SIG-M5 treated with dmso at 0.1 percent for 504 hours (cell line): ENCODE results near the gene ZNF668.
A peak's percentile ranks its signal among the peaks of the same experiment; 100 is the strongest.

Source experiments
- DNase-seq: peaks from one replicate; lab custom pipeline; 2025; ENCODE audit not compliant: unreplicated experiment; lab: John Stamatoyannopoulos, UW

Gene ZNF668

GRCh38 chr16:31073970-31074813 is at the start of gene ZNF668, which contains the start of gene ZNF646:
Gene ZNF668, minus strand, starts transcription at chr16:31074240. Its CDS starts 9,781 bp downstream, at chr16:31064459.
Gene ZNF646, plus strand, starts transcription at chr16:31074422. Its CDS starts 1,903 bp downstream, at chr16:31076325.
- DNase-seq = peak; percentile 99

GRCh38 chr16:31120129-31120528 is 46.1 kb upstream of the ZNF668 start:
- no peak for DNase-seq

- DNase-seq = peak; percentile 69
These were observed 44.4 kb upstream of the ZNF668 start for GRCh38 chr16:31118223-31119155.

GRCh38 chr16:31117384-31118222 is 43.6 kb upstream of the ZNF668 start, which contains the start of gene KAT8:
Gene KAT8, plus strand, starts transcription at chr16:31117664. Its CDS starts 18 bp downstream, at chr16:31117682.
- DNase-seq = peak; percentile 98

- no peak for DNase-seq
These were observed 40.4 kb upstream of the ZNF668 start for GRCh38 chr16:31114468-31114867.

GRCh38 chr16:31113121-31114120 is 39.4 kb upstream of the ZNF668 start:
- DNase-seq = peak; percentile 66

- no peak for DNase-seq
These were observed 38.7 kb upstream of the ZNF668 start for GRCh38 chr16:31112711-31113110.

- no peak for DNase-seq
These were observed 37.9 kb upstream of the ZNF668 start for GRCh38 chr16:31111881-31112466.

- DNase-seq = no peak
These were observed 36.3 kb upstream of the ZNF668 start for GRCh38 chr16:31110106-31111034.

GRCh38 chr16:31109622-31110021 is 35.6 kb upstream of the ZNF668 start:
- no peak for DNase-seq

- DNase-seq = peak; percentile 23
These were observed 34.9 kb upstream of the ZNF668 start for GRCh38 chr16:31108794-31109558.

- peak; percentile 70 for DNase-seq
These were observed 34.2 kb upstream of the ZNF668 start, which contains the start of gene BCKDK for GRCh38 chr16:31108035-31108793. Gene BCKDK, plus strand, starts transcription at chr16:31108386. Its CDS starts 838 bp downstream, at chr16:31109224.

- no peak for DNase-seq
These were observed 33.4 kb upstream of the ZNF668 start for GRCh38 chr16:31107465-31107867.

GRCh38 chr16:31106509-31107464 is 32.7 kb upstream of the ZNF668 start:
- no peak for DNase-seq

- peak; percentile 38 for DNase-seq
These were observed 31.7 kb upstream of the ZNF668 start for GRCh38 chr16:31105677-31106213.
